Dedifferentiated amniotic fluid mesenchymal stem cell (primary cell): ENCODE results near the gene IRF2BP2.
"Not testable (repeated sequence)": the region's sequence is repeated elsewhere in the genome, so short reads cannot be mapped to it uniquely, and the experiment has no call there.

Experiments used
- DNase-seq: peaks from one replicate; pipeline ENCODE4 v3.0.0-alpha.2; 2016; ENCODE audit errors: extremely low spot score

Gene IRF2BP2

GRCh38 chr1:234610061-234610665 lies at the start of gene IRF2BP2:
TSS of gene IRF2BP2 (minus strand) at chr1:234610178. CDS start at chr1:234609494, 684 bp downstream.
- DNase-seq: no peak

- DNase-seq: peak; percentile 23
Observed at GRCh38 chr1:234659538-234659937, 49.6 kb upstream of the IRF2BP2 start.

- peak; percentile 39 for DNase-seq
Observed at GRCh38 chr1:234658138-234658537, 48.2 kb upstream of the IRF2BP2 start.

GRCh38 chr1:234656944-234657654 lies 47.1 kb upstream of the IRF2BP2 start:
- DNase-seq: peak; percentile 51

GRCh38 chr1:234656070-234656895 lies 46.3 kb upstream of the IRF2BP2 start:
- no peak for DNase-seq

GRCh38 chr1:234655328-234656069 lies 45.5 kb upstream of the IRF2BP2 start:
- DNase-seq: no peak

- no peak for DNase-seq
Observed at GRCh38 chr1:234654002-234654733, 44.2 kb upstream of the IRF2BP2 start.

GRCh38 chr1:234649432-234650081 lies 39.6 kb upstream of the IRF2BP2 start:
- DNase-seq: no peak

GRCh38 chr1:234647758-234648157 lies 37.8 kb upstream of the IRF2BP2 start:
- DNase-seq: no peak

GRCh38 chr1:234647245-234647644 lies 37.3 kb upstream of the IRF2BP2 start:
- no peak for DNase-seq

- DNase-seq: no peak
Observed at GRCh38 chr1:234645964-234646363, 36.0 kb upstream of the IRF2BP2 start.

GRCh38 chr1:234645474-234645953 lies 35.5 kb upstream of the IRF2BP2 start:
- no peak for DNase-seq

GRCh38 chr1:234644928-234645327 lies 35.0 kb upstream of the IRF2BP2 start:
- DNase-seq: no peak

- DNase-seq: no peak
Observed at GRCh38 chr1:234643850-234644134, 33.8 kb upstream of the IRF2BP2 start.

GRCh38 chr1:234643111-234643849 lies 33.3 kb upstream of the IRF2BP2 start:
- DNase-seq: no peak

- DNase-seq: no peak
Observed at GRCh38 chr1:234642428-234642827, 32.5 kb upstream of the IRF2BP2 start.

GRCh38 chr1:234639961-234640360 lies 30.0 kb upstream of the IRF2BP2 start:
- no peak for DNase-seq

GRCh38 chr1:234638832-234639799 lies 29.1 kb upstream of the IRF2BP2 start:
- no peak for DNase-seq

GRCh38 chr1:234634922-234635321 lies 24.9 kb upstream of the IRF2BP2 start:
- not testable (repeated sequence) for DNase-seq
